Lower lobe of right lung (tissue), 2 donors: ENCODE measurements around the gene GPC6. TPM values are rescaled to one million over a fixed set of nuclear protein-coding genes. Genes with fewer than 3 reads are reported as not detected.

Source experiments
- ATAC-seq, 2 donors: fragments of 200-7000 bp; cut with Tn5 transposase; one replicate each; pipeline ENCODE4 v1.9.1; 2020 to 2022; ENCODE audit warnings: mild to moderate bottlenecking in 2 of 2, moderate library complexity in 2 of 2
- DNase-seq: peaks from one replicate; pipeline ENCODE4 v3.0.0-alpha.2; 2020
- H3K27ac ChIP-seq: fragments of 200-600 bp; one replicate; pipeline ENCODE4 v1.8.0; 2022
- H3K27me3 ChIP-seq: fragments of 200-600 bp; one replicate; pipeline ENCODE4 v1.8.0; 2022; ENCODE audit warnings: low read depth
- H3K36me3 ChIP-seq: fragments of 200-600 bp; one replicate; pipeline ENCODE4 v1.8.0; 2022; ENCODE audit warnings: mild to moderate bottlenecking
- H3K4me1 ChIP-seq: fragments of 200-600 bp; one replicate; pipeline ENCODE4 v1.8.0; 2022
- H3K4me3 ChIP-seq: fragments of 200-600 bp; one replicate; pipeline ENCODE4 v1.8.0; 2022; ENCODE audit warnings: mild to moderate bottlenecking
- H3K9me3 ChIP-seq: fragments of 200-600 bp; one replicate; pipeline ENCODE4 v1.8.0; 2022
- CTCF ChIP-seq: fragments of 200-600 bp; IDR thresholded peaks from one replicate; pipeline ENCODE4 v1.8.0; 2022; ENCODE audit warnings: antibody characterized with exemption, mild to moderate bottlenecking
- intact Hi-C: fragments of 100-400 bp; cut with DNase I; formaldehyde crosslinking; loops from one replicate; pipeline ENCODE4 v1.11.0; 2022
- total RNA-seq: library from RNA; stranded (reverse); fragmentation: NEBNext Ultra II Directional; extraction: Animal tissue kit (Norgen Biotek cat#: 25700); gene quantifications from one replicate; pipeline ENCODE4 v1.2.1, GENCODE V29; 2021
- donor health status: DM: no; HTN: yes; CAD: no; lungs with severe emphysema.

GPC6 gene
- total RNA-seq, 1 donor from 2014 or later = 5.5 TPM

- H3K9me3 ChIP-seq = no peaks in the 10 kb centered on the region
- intact Hi-C loops = no loop called here
- no peak overlapping the region for H3K27ac ChIP-seq
- no peaks in the 10 kb centered on the region for H3K4me1 ChIP-seq
- DNase-seq (no peak), ATAC-seq (no peak)
- no peak for TF ChIP-seq CTCF
- H3K36me3 ChIP-seq = no peaks in the 10 kb centered on the region
- H3K27me3 ChIP-seq = no peaks in the 10 kb centered on the region
- no peak overlapping the region for H3K4me3 ChIP-seq
Observed at GRCh38 chr13:94384231-94384905, 1157.8 kb downstream of the GPC6 start.

- no peak for TF ChIP-seq CTCF
- no peaks in the 10 kb centered on the region for H3K9me3 ChIP-seq
- H3K27ac ChIP-seq = no peak overlapping the region
- no peaks in the 10 kb centered on the region for H3K4me1 ChIP-seq
- H3K36me3 ChIP-seq = no peaks in the 10 kb centered on the region
- no peaks in the 10 kb centered on the region for H3K27me3 ChIP-seq
- no peak overlapping the region for H3K4me3 ChIP-seq
- intact Hi-C loops = no loop called here
- ATAC-seq = no peak
- DNase-seq = no peak
Observed at GRCh38 chr13:94387047-94387446, 1160.4 kb downstream of the GPC6 start.

GRCh38 chr13:94389604-94390351 is 1163.2 kb downstream of the GPC6 start:
- ATAC-seq = no peak
- no peak overlapping the region for H3K4me3 ChIP-seq

GRCh38 chr13:94390881-94391280 is 1164.3 kb downstream of the GPC6 start:
- no peak overlapping the region for H3K4me3 ChIP-seq
- H3K4me1 ChIP-seq = no peaks in the 10 kb centered on the region
- H3K27ac ChIP-seq = no peak overlapping the region
- no peaks in the 10 kb centered on the region for H3K36me3 ChIP-seq
- no peaks in the 10 kb centered on the region for H3K9me3 ChIP-seq
- no peak for TF ChIP-seq CTCF
- intact Hi-C loops = no loop called here
- no peaks in the 10 kb centered on the region for H3K27me3 ChIP-seq
- ATAC-seq = no peak
- no peak for DNase-seq

More at GRCh38 chr13:94389604-94390351, 1163.2 kb downstream of the GPC6 start:
- H3K4me1 ChIP-seq = no peaks in the 10 kb centered on the region
- no peaks in the 10 kb centered on the region for H3K36me3 ChIP-seq
- H3K9me3 ChIP-seq = no peaks in the 10 kb centered on the region
- no peaks in the 10 kb centered on the region for H3K27me3 ChIP-seq
- no peak for TF ChIP-seq CTCF
- H3K27ac ChIP-seq = no peak overlapping the region
- DNase-seq = no peak
- intact Hi-C loops = no loop called here

GRCh38 chr13:94394723-94395122 is 1168.1 kb downstream of the GPC6 start:
- ATAC-seq (no peak), DNase-seq (no peak)
- H3K27me3 ChIP-seq = no peaks in the 10 kb centered on the region
- H3K27ac ChIP-seq = no peak overlapping the region
- intact Hi-C loops = no loop called here
- no peaks in the 10 kb centered on the region for H3K9me3 ChIP-seq
- no peaks in the 10 kb centered on the region for H3K4me1 ChIP-seq
- H3K36me3 ChIP-seq = no peaks in the 10 kb centered on the region
- TF ChIP-seq CTCF = no peak
- no peak overlapping the region for H3K4me3 ChIP-seq
